Measurements from ENCODE around the gene BMP8A.

The BMP8A gene

DNA sequence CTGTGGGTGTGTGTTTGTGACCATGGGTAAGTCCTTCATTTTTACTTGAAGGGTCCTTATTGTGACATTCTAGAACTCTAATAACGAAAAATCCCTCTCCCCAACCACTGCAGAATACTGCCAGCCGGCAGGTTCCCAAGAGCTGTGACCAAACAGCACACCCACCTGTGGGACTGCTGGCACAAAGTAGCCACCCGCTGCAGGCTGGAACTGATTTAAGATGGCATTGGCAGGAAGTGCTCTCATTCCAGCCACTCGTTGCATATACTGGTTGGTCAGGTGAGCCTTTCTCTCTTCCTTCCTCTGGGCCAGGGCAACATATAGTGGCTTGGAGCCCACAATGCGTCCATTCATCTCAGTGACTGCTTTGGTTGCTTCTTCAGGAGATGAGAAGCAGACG lies 73.5 kb downstream of the BMP8A start:
- no peak overlapping the region for H3K4me3 ChIP-seq (ENCODE audit: low read length)
- DNase-seq (ENCODE audit: low read depth) = no peak
- TF ChIP-seq, protein P1, sequence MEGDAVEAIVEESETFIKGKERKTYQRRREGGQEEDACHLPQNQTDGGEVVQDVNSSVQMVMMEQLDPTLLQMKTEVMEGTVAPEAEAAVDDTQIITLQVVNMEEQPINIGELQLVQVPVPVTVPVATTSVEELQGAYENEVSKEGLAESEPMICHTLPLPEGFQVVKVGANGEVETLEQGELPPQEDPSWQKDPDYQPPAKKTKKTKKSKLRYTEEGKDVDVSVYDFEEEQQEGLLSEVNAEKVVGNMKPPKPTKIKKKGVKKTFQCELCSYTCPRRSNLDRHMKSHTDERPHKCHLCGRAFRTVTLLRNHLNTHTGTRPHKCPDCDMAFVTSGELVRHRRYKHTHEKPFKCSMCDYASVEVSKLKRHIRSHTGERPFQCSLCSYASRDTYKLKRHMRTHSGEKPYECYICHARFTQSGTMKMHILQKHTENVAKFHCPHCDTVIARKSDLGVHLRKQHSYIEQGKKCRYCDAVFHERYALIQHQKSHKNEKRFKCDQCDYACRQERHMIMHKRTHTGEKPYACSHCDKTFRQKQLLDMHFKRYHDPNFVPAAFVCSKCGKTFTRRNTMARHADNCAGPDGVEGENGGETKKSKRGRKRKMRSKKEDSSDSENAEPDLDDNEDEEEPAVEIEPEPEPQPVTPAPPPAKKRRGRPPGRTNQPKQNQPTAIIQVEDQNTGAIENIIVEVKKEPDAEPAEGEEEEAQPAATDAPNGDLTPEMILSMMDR (IDR thresholded peaks at IDR 0.05; ENCODE audit: insufficient read depth, low read depth, low read length, missing control alignments) = no peak

- H3K4me3 ChIP-seq (ENCODE audit: low read length) = no peak overlapping the region
- DNase-seq (ENCODE audit: low read depth) = no peak
- TF ChIP-seq, protein P1 (IDR thresholded peaks at IDR 0.05; ENCODE audit: insufficient read depth, low read depth, low read length, missing control alignments) = no peak
Observed at GRCh38 chr1:39566441-39567137, 75.2 kb downstream of the BMP8A start.

GRCh38 chr1:39567302-39567701 lies 75.9 kb downstream of the BMP8A start:
- no peak overlapping the region for H3K4me3 ChIP-seq (ENCODE audit: low read length)
- DNase-seq (ENCODE audit: low read depth) = no peak
- TF ChIP-seq, protein P1 (IDR thresholded peaks at IDR 0.05; ENCODE audit: insufficient read depth, low read depth, low read length, missing control alignments) = no peak

- no peak for DNase-seq (ENCODE audit: low read depth)
- TF ChIP-seq, protein P1 (IDR thresholded peaks at IDR 0.05; ENCODE audit: insufficient read depth, low read depth, low read length, missing control alignments) = no peak
- no peak overlapping the region for H3K4me3 ChIP-seq (ENCODE audit: low read length)
Observed at GRCh38 chr1:39568208-39568607, 76.8 kb downstream of the BMP8A start.

DNA sequence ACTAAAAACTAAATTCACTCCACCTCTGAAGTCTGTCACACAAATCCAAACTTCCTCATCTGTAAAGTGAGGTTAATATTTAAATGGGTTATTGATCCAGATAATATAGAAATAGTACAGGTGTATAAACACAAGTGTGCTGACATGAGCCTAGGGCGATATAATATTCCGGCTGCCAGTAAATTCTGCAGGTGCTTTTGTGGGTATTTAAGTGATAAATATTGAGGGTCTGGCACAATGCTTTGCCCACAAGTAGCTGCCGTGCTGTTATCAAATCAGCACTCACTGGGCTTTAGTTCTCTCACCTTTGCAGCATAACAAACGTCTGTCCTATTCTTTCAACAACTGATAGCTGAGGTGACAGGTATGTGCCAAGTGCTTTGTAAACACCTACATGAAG lies 77.6 kb downstream of the BMP8A start:
- H3K4me3 ChIP-seq (ENCODE audit: low read length) = no peak overlapping the region
- TF ChIP-seq, protein P1 (IDR thresholded peaks at IDR 0.05; ENCODE audit: insufficient read depth, low read depth, low read length, missing control alignments) = no peak
- DNase-seq (ENCODE audit: low read depth) = no peak

DNA sequence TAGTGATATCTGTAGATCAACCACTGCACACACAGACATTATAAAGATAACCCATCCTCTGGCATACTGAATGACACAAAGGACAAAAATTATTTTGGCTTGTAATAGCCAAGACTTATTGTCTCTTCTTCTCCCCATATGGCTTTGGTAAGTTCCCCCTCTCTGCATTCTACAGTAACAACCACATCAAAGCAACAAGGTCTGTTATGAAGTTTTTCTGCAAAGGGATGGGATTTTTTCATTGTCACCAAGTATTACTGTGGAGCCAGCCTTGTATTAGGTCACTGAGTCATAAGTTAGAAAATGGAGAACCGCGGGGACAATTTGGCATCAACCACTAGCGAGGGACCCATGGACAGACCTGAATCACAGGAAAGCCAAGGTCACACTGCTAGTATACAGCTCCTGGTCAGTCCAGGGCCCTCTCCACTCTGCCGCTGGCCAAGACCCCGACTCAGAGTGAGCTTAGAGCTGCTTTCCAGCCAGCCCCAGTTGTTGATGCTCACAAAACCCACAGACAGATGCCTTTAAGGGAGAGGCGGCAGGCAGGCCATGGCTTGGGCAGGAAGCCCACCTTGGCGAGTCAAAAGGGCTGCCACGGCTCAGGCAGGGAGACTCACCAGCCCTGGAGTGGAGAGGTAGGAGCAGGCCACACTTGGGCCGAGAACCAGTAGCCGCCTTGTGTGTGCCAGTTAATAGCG lies 79.2 kb downstream of the BMP8A start:
- TF ChIP-seq, protein P1 (IDR thresholded peaks at IDR 0.05; ENCODE audit: insufficient read depth, low read depth, low read length, missing control alignments) = no peak
- H3K4me3 ChIP-seq (ENCODE audit: low read length) = no peak overlapping the region
- DNase-seq (ENCODE audit: low read depth) = no peak

DNA sequence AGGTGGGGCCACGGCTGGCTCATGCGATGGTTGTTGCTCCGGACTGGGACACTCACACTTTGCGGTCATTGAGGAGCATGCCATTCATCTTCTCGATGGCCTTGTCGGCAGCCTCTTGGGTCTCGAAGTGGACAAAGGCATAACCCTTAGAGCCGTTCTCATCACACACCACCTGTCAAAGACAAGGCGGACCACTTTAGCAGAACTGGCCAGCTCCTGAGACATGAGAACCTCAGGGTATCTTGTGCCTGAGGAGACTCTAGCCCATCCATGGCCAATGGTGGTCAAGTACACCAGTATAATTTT lies 79.7 kb downstream of the BMP8A start:
- TF ChIP-seq, protein P1 (IDR thresholded peaks at IDR 0.05; ENCODE audit: insufficient read depth, low read depth, low read length, missing control alignments) = no peak
- DNase-seq (ENCODE audit: low read depth) = no peak
- no peak overlapping the region for H3K4me3 ChIP-seq (ENCODE audit: low read length)
